HepG2 (cell line): Measurements from ENCODE around the gene TBC1D22A. TPM values are rescaled to one million over a fixed set of nuclear protein-coding genes. Genes with fewer than 3 reads are reported as not detected.

Source experiments
- ATAC-seq: fragments of 200-7000 bp; cut with Tn5 transposase; 3 replicates; pipeline ENCODE4 v1.9.1; 2020; ENCODE audit warnings: mild to moderate bottlenecking, moderate library complexity
- BruUV-seq: library from RNA; stranded (reverse); fragments of 400-500 nt; replicated peaks from 2 replicates; lab custom pipeline; 2021; lab: Mats Ljungman, UMichigan
- CTCF ChIA-PET: fragments of 300-600 bp; formaldehyde crosslinking; extraction: SDS; loops from one replicate; lab custom pipeline; 2021; ENCODE audit warnings: low total read pairs, inconsistent platforms, low intra/inter-chr PET ratio; lab: Yijun Ruan, JAX
- POLR2A ChIA-PET: fragments of 350-600 bp; sonication (Branson Sonifier 250); formaldehyde crosslinking; loops from one replicate; lab custom pipeline; 2020; ENCODE audit warnings: antibody characterized with exemption, inconsistent platforms; lab: Yijun Ruan, JAX
- DNase-seq: peaks from one replicate; pipeline ENCODE4 v3.0.0-alpha.2; 2015; ENCODE audit warnings: low spot score
- FAIRE-seq: peaks from 3 replicates; lab custom pipeline; 2011; peaks lifted over from hg19 to GRCh38; lab: Jason Lieb, UNC
- H2AFZ ChIP-seq: one replicate; pipeline ENCODE4 v1.6.1; 2011; ENCODE audit warnings: low read length, inconsistent platforms
- H3K27ac ChIP-seq: fragments of 300-600 bp; 3 replicates; pipeline ENCODE4 v1.8.0; 2011; ENCODE audit warnings: mixed run types, mild to moderate bottlenecking, mixed read lengths, low read length, inconsistent platforms; ENCODE audit not compliant: insufficient read depth; ENCODE audit errors: extremely low read length
- H3K27me3 ChIP-seq, 2 experiments: fragments of 200-600 bp in 1 of 2; 2 replicates in 1 of 2; 3 replicates in 1 of 2; pipeline versions ENCODE4 v1.6.0 to v1.8.0; 2011; ENCODE audit warnings: low read length in 2 of 2, mild to moderate bottlenecking in 2 of 2, moderate library complexity in 2 of 2, inconsistent platforms in 1 of 2; ENCODE audit not compliant: insufficient read depth in 2 of 2, control insufficient read depth in 1 of 2
- H3K36me3 ChIP-seq, 2 experiments: fragments of 200-600 bp in 1 of 2; replicated peaks in 1 of 2; 2 replicates in 1 of 2; 3 replicates in 1 of 2; pipeline versions ENCODE4 v1.5.1 to v1.8.0; 2011; ENCODE audit warnings: low read length in 2 of 2, inconsistent platforms in 1 of 2; ENCODE audit not compliant: insufficient read depth in 2 of 2, control insufficient read depth in 1 of 2
- H3K4me1 ChIP-seq: 2 replicates; pipeline ENCODE4 v1.5.1; 2012; ENCODE audit warnings: low read length, inconsistent platforms; ENCODE audit not compliant: insufficient read depth
- H3K4me2 ChIP-seq: 2 replicates; pipeline ENCODE4 v1.6.0; 2011; ENCODE audit warnings: low read depth, low read length, inconsistent platforms
- H3K4me3 ChIP-seq, 3 experiments: fragments of 200-600 bp in 1 of 3; sonication (generic), shearing (Covaris generic) in 1 of 3; replicated peaks in 1 of 3; 2 replicates each; pipeline ENCODE4 v1.5.1; 2011 to 2016; ENCODE audit warnings: low read length in 3 of 3, inconsistent platforms in 2 of 3, low read depth in 2 of 3, mild to moderate bottlenecking in 2 of 3, control low read depth in 1 of 3, mixed read lengths in 1 of 3; ENCODE audit not compliant: insufficient read depth in 1 of 3
- H3K79me2 ChIP-seq: one replicate; pipeline ENCODE4 v1.6.1; 2011; ENCODE audit warnings: low read length, inconsistent platforms; ENCODE audit not compliant: insufficient read depth
- H3K9ac ChIP-seq: 2 replicates; pipeline ENCODE4 v1.6.0; 2011; ENCODE audit warnings: mild to moderate bottlenecking, low read depth, low read length, inconsistent platforms; ENCODE audit not compliant: insufficient read depth
- H3K9me3 ChIP-seq: 2 replicates; pipeline ENCODE4 v1.5.1; 2012; ENCODE audit warnings: mild to moderate bottlenecking, low read length
- H4K20me1 ChIP-seq: 2 replicates; pipeline ENCODE4 v1.6.0; 2011; ENCODE audit warnings: inconsistent platforms, mild to moderate bottlenecking, low read length, moderate library complexity; ENCODE audit not compliant: insufficient read depth
- CSRNP1 ChIP-seq: sonication (generic); formaldehyde crosslinking; IDR thresholded peaks from 2 replicates; pipeline ENCODE4 v1.8.1; 2023; ENCODE audit warnings: mild to moderate bottlenecking, missing genetic modification reagents
- KMT2B ChIP-seq: IDR thresholded peaks from 2 replicates; pipeline ENCODE4 v1.6.1; 2016; ENCODE audit warnings: missing genetic modification reagents, missing compliant biosample characterization
- NONO ChIP-seq, 2 experiments: fragments of 450-650 bp in 1 of 2; sonication (generic) in 1 of 2; formaldehyde crosslinking in 1 of 2; IDR thresholded peaks in 1 of 2; conservative IDR thresholded peaks in 1 of 2; 2 replicates each; pipeline versions ENCODE4 v1.6.1 to v1.8.0; 2017 to 2022; ENCODE audit warnings: mild to moderate bottlenecking in 1 of 2, missing genetic modification reagents in 1 of 2, moderate library complexity in 1 of 2
- NR3C1 ChIP-seq: sonication (generic); formaldehyde crosslinking; IDR thresholded peaks from 2 replicates; pipeline ENCODE4 v1.4.0; 2020; ENCODE audit warnings: missing genetic modification reagents
- ZMYM3 ChIP-seq: sonication (generic); formaldehyde crosslinking; IDR thresholded peaks from 2 replicates; pipeline ENCODE4 v1.5.1; 2020; ENCODE audit warnings: mild to moderate bottlenecking, missing genetic modification reagents
- ZNF747 ChIP-seq: sonication (generic); formaldehyde crosslinking; IDR thresholded peaks from 2 replicates; pipeline ENCODE4 v1.8.1; 2023; ENCODE audit warnings: missing genetic modification reagents, mild to moderate bottlenecking, borderline replicate concordance
- WGBS: methylation state at CpG from one replicate; pipeline ENCODE4 v1.1.6; 2017; ENCODE audit warnings: low lambda C conversion rate; 5-methylcytosine and 5-hydroxymethylcytosine counted together
- in situ Hi-C: cut with HindIII; loops from 2 replicates; pipeline ENCODE4 v1.10.0; 2017; ENCODE audit warnings: low pct_unique_long_range_greater_than_20kb; ENCODE audit not compliant: extremely low pct_ligation_motif_present
- intact Hi-C: fragments of 100-400 bp; cut with micrococcal nuclease; formaldehyde crosslinking; loops from one replicate; pipeline ENCODE4 v1.10.0; 2022; ENCODE audit not compliant: unreplicated experiment
- polyA plus RNA-seq, 8 experiments: library from polyadenylated mRNA; depleted of rRNA in 3 of 8; stranded (reverse) in 7 of 8; unstranded in 1 of 8; fragments of >200 nt; fragmentation: Illumina TruSeq in 4 of 8; extraction: Trizol in 4 of 8; gene quantifications; 2 replicates each; pipeline versions ENCODE4 v1.2.1 to v1.2.3, GENCODE V29; 2011 to 2016; ENCODE audit warnings: low read depth in 4 of 8, missing spikeins in 1 of 8, mixed read lengths in 1 of 8; ENCODE audit not compliant: insufficient read depth in 1 of 8
- total RNA-seq, 5 experiments: library from RNA; depleted of rRNA; stranded (reverse); fragments of >200 nt; fragmentation: Illumina TruSeq; extraction: Trizol; gene quantifications; 2 replicates each; pipeline ENCODE4 v1.2.3, GENCODE V29; 2016; ENCODE audit warnings: low read depth in 1 of 5

Gene TBC1D22A
- total and polyA plus RNA-seq, 2 of the 13 experiments (the other 11 are each of a cell fraction or from before 2014, with no cell fraction given): 17.3 to 18.0 TPM

- TF ChIP-seq NONO (IDR thresholded peaks at IDR 0.05) (no peak), NONO (CRISPR knock-in tag; conservative IDR thresholded peaks at IDR 0.05) (no peak)
- TF ChIP-seq, all 625 proteins: peak for 0
These were observed 294.5 kb downstream of the TBC1D22A start (continued) for GRCh38 chr22:47056776-47057470.

- WGBS: 99% methylated on average over 11 of the region's 16 CpGs
- no peak for ATAC-seq
These were observed 295.6 kb downstream of the TBC1D22A start for GRCh38 chr22:47057916-47058585.

More at GRCh38 chr22:47057916-47058585, 295.6 kb downstream of the TBC1D22A start:
- no peak for TF ChIP-seq CSRNP1
- no peak for TF ChIP-seq ZMYM3 (CRISPR knock-in tag)
- TF ChIP-seq KMT2B (CRISPR knock-in tag): no peak
- TF ChIP-seq NR3C1: no peak
- TF ChIP-seq ZNF747 (CRISPR knock-in tag): no peak
- TF ChIP-seq, all 625 proteins: peak for 0
- no TSS peak for BruUV-seq
- ChIA-PET CTCF (no interaction called here), POLR2A (no interaction called here)
- FAIRE-seq (no peak), DNase-seq (no peak)
- Histone ChIP-seq H3K36me3 (peaks cover 6 to 24% of the 10 kb centered on the region in 2 experiments; a peak in 3 of 5 replicates), H3K4me3 (no peak overlapping the region), H3K4me2 (no peak overlapping the region), H3K9ac (no peak overlapping the region), H2AFZ (no peak overlapping the region), H3K27ac (no peak overlapping the region), H3K9me3 (no peaks in the 10 kb centered on the region), H3K27me3 (no peaks in the 10 kb centered on the region), H3K4me1 (no peaks in the 10 kb centered on the region), H3K79me2 (no peaks in the 10 kb centered on the region), H4K20me1 (no peaks in the 10 kb centered on the region)
- intact Hi-C loops: no loop called here
- in situ Hi-C loops: no loop called here
